Prostate gland (tissue), 2 donors: ENCODE data around the gene RANBP3.

Experiments used
- POLR2AphosphoS5 ChIP-seq: sonication (generic); formaldehyde crosslinking; IDR thresholded peaks from one replicate; pipeline ENCODE4 v1.6.1; 2017; ENCODE audit warnings: antibody characterized with exemption
- TF ChIP-seq, protein P1 (sequence below), 4 experiments: fragments of 200-600 bp in 2 of 4; fragments of 450-650 bp in 2 of 4; sonication (generic) in 2 of 4; IDR thresholded peaks; 1 replicate in 3 of 4; 2 replicates in 1 of 4; pipeline ENCODE4 v1.5.1; 2016 to 2019; ENCODE audit warnings: antibody characterized with exemption in 4 of 4, mild to moderate bottlenecking in 2 of 4, moderate library complexity in 2 of 4

DNA sequence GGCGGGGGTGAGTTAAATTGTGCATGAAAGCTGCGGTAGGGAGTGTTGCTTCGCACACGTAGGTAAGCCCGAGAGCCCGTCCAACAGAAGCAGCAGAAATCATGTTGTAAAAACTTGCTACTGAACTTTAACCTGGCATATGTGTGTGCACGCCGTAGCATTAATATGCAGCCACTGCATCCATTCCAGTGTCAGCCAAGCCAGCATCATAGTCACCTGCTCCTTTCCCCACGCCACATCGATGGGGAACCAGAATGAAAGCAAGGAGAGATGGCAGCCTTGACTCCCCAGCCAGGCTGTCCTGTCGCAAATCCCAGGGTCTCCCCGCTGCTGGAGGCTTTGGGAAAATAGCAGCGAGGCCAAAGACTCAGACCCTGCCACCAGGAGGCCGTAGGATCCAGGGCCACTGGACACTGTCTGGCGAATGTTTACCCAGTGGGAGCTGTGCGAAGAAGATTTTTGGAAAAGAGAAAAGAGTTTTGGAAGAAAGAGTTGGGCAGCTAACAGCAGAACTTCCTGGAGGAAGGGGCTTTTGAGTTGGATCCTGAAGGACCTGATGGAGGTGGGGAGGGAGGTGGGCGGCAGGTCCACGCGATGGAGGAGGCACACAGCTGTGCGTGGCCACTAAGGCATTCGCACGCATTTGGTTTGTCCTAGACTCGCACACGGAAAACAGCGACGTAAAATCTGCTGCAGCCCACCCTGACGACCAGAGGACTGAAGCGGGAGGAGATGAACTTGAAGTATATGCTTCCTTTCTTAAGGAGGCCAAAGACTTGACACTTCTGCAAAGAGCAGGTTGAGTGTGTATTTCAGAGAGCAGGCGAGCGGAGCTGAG lies 48.7 kb upstream of the RANBP3 start:
- no peak for TF ChIP-seq POLR2AphosphoS5
- TF ChIP-seq, protein P1, sequence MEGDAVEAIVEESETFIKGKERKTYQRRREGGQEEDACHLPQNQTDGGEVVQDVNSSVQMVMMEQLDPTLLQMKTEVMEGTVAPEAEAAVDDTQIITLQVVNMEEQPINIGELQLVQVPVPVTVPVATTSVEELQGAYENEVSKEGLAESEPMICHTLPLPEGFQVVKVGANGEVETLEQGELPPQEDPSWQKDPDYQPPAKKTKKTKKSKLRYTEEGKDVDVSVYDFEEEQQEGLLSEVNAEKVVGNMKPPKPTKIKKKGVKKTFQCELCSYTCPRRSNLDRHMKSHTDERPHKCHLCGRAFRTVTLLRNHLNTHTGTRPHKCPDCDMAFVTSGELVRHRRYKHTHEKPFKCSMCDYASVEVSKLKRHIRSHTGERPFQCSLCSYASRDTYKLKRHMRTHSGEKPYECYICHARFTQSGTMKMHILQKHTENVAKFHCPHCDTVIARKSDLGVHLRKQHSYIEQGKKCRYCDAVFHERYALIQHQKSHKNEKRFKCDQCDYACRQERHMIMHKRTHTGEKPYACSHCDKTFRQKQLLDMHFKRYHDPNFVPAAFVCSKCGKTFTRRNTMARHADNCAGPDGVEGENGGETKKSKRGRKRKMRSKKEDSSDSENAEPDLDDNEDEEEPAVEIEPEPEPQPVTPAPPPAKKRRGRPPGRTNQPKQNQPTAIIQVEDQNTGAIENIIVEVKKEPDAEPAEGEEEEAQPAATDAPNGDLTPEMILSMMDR (IDR thresholded peaks at IDR 0.05) = no peak
